ENCODE results near the gene KLRC4. TPM values are rescaled to one million over a fixed set of nuclear protein-coding genes. Genes with fewer than 3 reads are reported as not detected.

The KLRC4 gene
- total and polyA plus RNA-seq, 4 donors, result 0.51 to 0.78 (median 0.56) TPM; not detected in 1

DNA sequence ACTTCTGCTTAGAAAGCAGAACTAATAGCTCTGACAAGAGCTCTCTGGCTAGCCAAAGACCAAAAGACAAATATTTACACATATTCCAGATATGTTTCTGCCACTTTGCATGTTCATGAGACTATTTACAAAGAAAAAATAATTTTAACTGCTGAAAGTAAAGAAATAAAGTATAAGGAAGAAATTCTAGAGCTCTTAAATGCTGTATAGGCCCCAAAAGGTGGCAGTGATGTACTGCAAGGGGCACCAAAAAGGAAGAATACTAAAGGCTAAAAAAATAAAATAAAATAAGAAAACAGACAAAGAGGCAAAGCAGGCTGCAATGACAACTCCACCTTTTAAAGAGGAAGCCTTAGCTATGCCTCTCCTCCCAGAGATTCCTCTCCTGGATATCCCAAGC, 42.7 kb downstream of the KLRC4 start:
- intact Hi-C loops (cut with DNase I), result loop anchor here in 1 of 2 donors (10.0 kb wide), 1 partner anchor 152 kb away; the partner anchor contains the start of gene GABARAPL1
- ATAC-seq (ENCODE audit: low FRiP score) (no peak), DNase-seq (no peak)
- peak overlapping the region in 1 of 2 donors; percentile 80 for H3K27ac ChIP-seq (ENCODE audit: low read depth in 1 of 2, low read length in 2 of 2)
- H3K36me3 ChIP-seq (ENCODE audit: control insufficient read depth in 1 of 2, insufficient read depth in 2 of 2, low read length in 1 of 2), result no peaks in the 10 kb centered on the region
- H3K4me1 ChIP-seq (ENCODE audit: control insufficient read depth in 1 of 2, insufficient read depth in 2 of 2, low read length in 2 of 2), result no peaks in the 10 kb centered on the region
- H3K27me3 ChIP-seq (ENCODE audit: control insufficient read depth in 1 of 2, insufficient read depth in 2 of 2, low read length in 1 of 2), result no peaks in the 10 kb centered on the region
- H3K9me3 ChIP-seq (ENCODE audit: control insufficient read depth, low read length), result no peaks in the 10 kb centered on the region
- H3K4me3 ChIP-seq (ENCODE audit: low read length in 2 of 2), result no peak overlapping the region

DNA sequence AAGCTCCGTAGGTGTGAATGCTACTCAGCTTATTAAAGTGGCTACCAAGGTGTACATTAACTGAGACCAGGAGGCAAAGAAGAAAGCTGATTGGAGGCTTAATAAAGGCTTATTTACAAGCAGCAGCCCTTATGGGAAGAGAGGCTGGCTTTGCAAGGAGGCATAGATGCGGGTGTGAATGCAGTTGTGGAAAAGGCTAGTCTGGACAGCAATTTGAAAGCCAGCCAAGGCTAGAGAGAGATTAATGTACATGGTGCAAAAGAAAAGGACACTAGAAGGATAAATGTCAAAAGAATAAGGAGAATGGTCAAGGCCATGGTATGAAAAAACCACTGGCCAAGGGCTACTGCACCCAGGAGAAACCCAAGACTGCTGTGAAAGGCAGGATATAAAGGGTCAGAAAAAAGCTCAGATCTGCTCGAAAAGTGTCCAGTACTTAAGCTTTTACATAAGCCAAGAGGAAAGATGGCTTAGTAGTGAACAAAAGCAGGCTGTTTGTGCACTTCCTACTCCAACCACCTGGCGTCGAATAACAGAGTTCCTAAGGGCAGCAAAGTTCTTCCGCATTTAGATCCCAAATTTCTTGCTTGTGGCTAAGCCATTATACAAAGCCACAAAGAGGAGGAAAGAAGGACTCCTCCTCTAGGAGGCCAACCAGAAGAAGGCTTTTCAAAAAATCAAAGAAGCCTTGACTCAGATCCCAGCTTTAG, 43.7 kb downstream of the KLRC4 start:
- H3K9me3 ChIP-seq (ENCODE audit: control insufficient read depth, low read length), result no peaks in the 10 kb centered on the region
- intact Hi-C loops (cut with DNase I), result loop anchor here in 1 of 2 donors (10.0 kb wide), 1 partner anchor 151 kb away; the partner anchor contains the start of gene GABARAPL1
- no peaks in the 10 kb centered on the region for H3K4me1 ChIP-seq (ENCODE audit: control insufficient read depth in 1 of 2, insufficient read depth in 2 of 2, low read length in 2 of 2)
- DNase-seq (no peak), ATAC-seq (ENCODE audit: low FRiP score) (no peak)
- no peaks in the 10 kb centered on the region for H3K36me3 ChIP-seq (ENCODE audit: control insufficient read depth in 1 of 2, insufficient read depth in 2 of 2, low read length in 1 of 2)
- H3K27ac ChIP-seq (ENCODE audit: low read depth in 1 of 2, low read length in 2 of 2), result peak overlapping the region; percentile 75 to 80
- 27 to 29% methylated on average over 6 of the region's 6 CpGs for WGBS, 2 donors
- H3K4me3 ChIP-seq (ENCODE audit: low read length in 2 of 2), result peak overlapping the region; percentile 19 to 95
- H3K27me3 ChIP-seq (ENCODE audit: control insufficient read depth in 1 of 2, insufficient read depth in 2 of 2, low read length in 1 of 2), result no peaks in the 10 kb centered on the region

DNA sequence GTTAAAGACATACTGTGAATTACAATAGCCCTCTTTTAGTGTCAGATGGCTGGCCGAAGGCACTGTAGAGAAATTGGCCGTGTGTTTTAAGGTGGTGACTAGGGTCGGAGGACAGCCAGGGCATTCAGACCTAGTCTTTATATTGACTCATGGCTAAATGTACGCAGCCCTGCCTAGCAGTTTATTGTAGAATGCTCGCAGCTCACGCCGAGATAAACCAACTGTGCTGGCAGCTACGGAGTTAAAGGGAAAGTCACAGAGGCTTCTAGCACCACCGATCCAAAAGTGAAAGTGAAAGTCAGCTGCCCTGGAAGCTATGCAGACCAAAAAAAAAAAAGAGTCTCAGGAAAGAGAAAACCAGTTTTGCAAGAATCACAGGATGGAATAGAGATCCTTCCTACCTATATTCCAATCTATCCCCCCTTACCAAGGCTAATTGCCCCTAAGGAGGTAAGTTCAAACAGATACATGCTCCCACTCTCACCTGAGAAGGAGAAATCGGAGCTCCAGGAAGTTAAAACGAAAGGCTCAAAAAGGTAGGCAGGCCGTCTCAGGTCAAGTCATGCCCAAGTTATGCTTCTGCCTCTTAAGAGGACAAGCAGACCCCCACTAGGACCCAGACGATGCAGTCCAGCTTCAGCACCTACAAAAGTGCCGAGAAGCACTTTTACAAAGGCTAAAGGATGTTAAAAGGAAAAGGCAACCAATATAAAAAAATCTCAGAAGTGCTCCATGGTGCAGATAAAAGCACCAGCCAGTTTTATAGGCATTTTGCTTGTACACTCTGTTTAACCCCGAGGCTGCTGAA, 44.5 kb downstream of the KLRC4 start:
- no peaks in the 10 kb centered on the region for H3K27me3 ChIP-seq (ENCODE audit: control insufficient read depth in 1 of 2, insufficient read depth in 2 of 2, low read length in 1 of 2)
- H3K4me3 ChIP-seq (ENCODE audit: low read length in 2 of 2), result peak overlapping the region; percentile 95 to 99
- no peaks in the 10 kb centered on the region for H3K4me1 ChIP-seq (ENCODE audit: control insufficient read depth in 1 of 2, insufficient read depth in 2 of 2, low read length in 2 of 2)
- no peaks in the 10 kb centered on the region for H3K36me3 ChIP-seq (ENCODE audit: control insufficient read depth in 1 of 2, insufficient read depth in 2 of 2, low read length in 1 of 2)
- peak; percentile 91 for ATAC-seq (ENCODE audit: low FRiP score)
- intact Hi-C loops (cut with DNase I), result loop anchor here in 1 of 2 donors (10.0 kb wide), 1 partner anchor 150 kb away; the partner anchor contains the start of gene GABARAPL1
- H3K9me3 ChIP-seq (ENCODE audit: control insufficient read depth, low read length), result no peaks in the 10 kb centered on the region
- peak in 1 of 2 donors; percentile 62 for DNase-seq
- peak overlapping the region; percentile 87 to 95 for H3K27ac ChIP-seq (ENCODE audit: low read depth in 1 of 2, low read length in 2 of 2)
- WGBS, 2 donors, result 0 to 1% methylated on average over 15 of the region's 15 CpGs

DNA sequence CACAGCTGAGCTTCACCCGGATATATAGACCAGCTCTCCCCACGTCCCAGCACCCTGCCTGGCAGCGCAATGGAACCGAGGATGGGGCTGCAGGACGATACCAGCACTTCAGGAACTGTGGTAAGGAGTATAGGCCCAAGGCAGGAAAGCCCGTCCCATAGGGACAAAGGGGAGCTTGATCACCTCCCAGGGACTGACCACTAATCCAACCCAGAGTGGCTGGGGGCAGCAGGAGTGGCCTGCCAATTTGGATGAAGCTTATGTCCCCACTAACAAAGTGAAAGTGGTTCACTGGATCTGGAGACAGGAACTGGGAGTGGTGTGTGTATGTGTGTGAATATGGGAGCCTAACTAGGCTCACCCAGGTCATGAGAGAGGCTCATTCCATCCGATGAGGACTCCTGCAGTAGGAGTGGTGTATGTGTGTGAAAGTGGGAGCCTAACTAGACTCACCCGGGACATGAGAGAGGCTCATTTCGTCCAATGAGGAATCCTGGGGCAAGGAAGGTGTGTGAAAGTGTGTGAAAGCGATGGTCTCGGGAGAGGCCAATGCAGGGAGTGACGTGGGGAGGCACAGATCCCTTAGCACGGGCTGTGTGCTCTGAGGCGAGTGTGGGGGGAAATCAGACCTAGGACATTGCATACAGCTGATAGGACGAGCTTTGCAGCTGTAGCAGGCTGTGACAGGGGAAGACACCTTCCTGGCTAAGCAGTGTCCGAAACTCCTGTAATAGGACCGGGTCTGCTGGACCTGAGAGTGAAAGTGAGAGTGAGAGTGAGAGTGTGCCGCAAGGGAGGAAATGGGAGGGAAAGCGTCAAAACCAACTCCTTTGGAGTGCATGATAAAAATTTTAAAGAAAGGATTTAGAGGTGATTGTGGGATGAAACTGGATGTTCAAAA, 45.4 kb downstream of the KLRC4 start:
- H3K4me1 ChIP-seq (ENCODE audit: control insufficient read depth in 1 of 2, insufficient read depth in 2 of 2, low read length in 2 of 2), result no peaks in the 10 kb centered on the region
- intact Hi-C loops (cut with DNase I), result loop anchor here in 1 of 2 donors (10.0 kb wide), 1 partner anchor 149 kb away; the partner anchor contains the start of gene GABARAPL1
- peak overlapping the region; percentile 95 to 99 for H3K4me3 ChIP-seq (ENCODE audit: low read length in 2 of 2)
- no peaks in the 10 kb centered on the region for H3K36me3 ChIP-seq (ENCODE audit: control insufficient read depth in 1 of 2, insufficient read depth in 2 of 2, low read length in 1 of 2)
- no peaks in the 10 kb centered on the region for H3K27me3 ChIP-seq (ENCODE audit: control insufficient read depth in 1 of 2, insufficient read depth in 2 of 2, low read length in 1 of 2)
- DNase-seq, result peak; percentile 52 to 80
- ATAC-seq (ENCODE audit: low FRiP score), result peak; percentile 88
- WGBS, 2 donors, result 17 to 23% methylated on average over 19 of the region's 19 CpGs
- H3K9me3 ChIP-seq (ENCODE audit: control insufficient read depth, low read length), result no peaks in the 10 kb centered on the region
- peak overlapping the region; percentile 87 to 95 for H3K27ac ChIP-seq (ENCODE audit: low read depth in 1 of 2, low read length in 2 of 2)

DNA sequence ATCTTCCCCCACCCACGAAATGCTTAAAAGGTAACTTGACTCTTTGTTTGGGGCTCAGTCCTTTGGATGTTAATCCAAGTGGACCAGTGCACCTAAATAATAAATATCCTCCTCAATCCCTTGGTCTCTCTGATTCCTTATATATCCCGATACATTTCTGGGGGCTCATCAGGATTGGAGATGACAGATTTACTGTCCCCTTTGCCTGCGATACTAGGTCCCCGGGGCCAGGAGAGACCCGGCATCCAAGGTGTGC, 46.0 kb downstream of the KLRC4 start:
- Histone ChIP-seq H3K4me1 (ENCODE audit: control insufficient read depth in 1 of 2, insufficient read depth in 2 of 2, low read length in 2 of 2) (no peaks in the 10 kb centered on the region), H3K27ac (ENCODE audit: low read depth in 1 of 2, low read length in 2 of 2) (peak overlapping the region in 1 of 2 donors; percentile 95), H3K9me3 (ENCODE audit: control insufficient read depth, low read length) (no peaks in the 10 kb centered on the region), H3K27me3 (ENCODE audit: control insufficient read depth in 1 of 2, insufficient read depth in 2 of 2, low read length in 1 of 2) (no peaks in the 10 kb centered on the region), H3K36me3 (ENCODE audit: control insufficient read depth in 1 of 2, insufficient read depth in 2 of 2, low read length in 1 of 2) (no peaks in the 10 kb centered on the region), H3K4me3 (ENCODE audit: low read length in 2 of 2) (no peak overlapping the region)
- intact Hi-C loops (cut with DNase I), result loop anchor here in 1 of 2 donors (10.0 kb wide), 1 partner anchor 149 kb away; the partner anchor contains the start of gene GABARAPL1
- ATAC-seq (ENCODE audit: low FRiP score), result no peak
- DNase-seq, result no peak
- 81 to 83% methylated on average over 5 of the region's 5 CpGs for WGBS, 2 donors

DNA sequence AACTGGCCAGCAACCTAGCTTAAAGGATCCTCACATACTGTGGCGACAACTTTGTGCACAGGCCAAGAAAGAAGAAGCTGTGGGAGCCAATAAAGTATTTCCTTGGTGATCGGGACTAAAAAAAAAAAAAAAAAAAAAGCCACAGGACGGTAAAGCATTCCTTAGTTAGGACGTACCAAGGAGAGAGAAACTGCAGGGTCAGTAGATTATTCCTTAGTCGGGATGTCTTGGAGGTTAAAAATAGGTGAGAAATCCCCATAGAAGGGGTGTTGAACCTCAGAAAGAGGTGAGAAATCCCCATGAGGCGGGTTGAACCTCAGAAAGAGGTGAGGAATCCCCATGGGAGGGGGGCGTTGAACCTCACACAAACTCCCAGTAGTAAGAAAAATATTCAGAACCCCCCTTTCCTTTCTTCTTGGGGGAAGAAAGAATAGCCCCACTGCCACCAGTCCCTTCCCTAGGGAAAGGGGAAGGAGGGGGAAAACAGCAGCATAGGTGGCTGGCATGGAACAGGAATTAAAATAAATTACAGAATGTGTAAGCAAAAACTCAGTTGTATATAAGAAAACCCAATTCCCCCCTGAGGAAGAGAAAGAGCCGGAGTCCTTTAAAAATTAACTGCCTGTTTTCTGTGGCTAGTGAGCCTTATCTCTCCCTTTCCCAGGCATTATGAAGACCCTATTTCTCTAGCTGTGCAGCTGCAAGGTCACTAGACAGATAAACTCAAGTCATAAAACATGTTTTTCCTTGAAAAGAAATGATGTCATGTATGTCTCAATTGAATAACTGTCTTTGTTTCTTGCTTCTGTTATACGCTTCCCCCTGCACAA, 46.5 kb downstream of the KLRC4 start:
- no peaks in the 10 kb centered on the region for H3K27me3 ChIP-seq (ENCODE audit: control insufficient read depth in 1 of 2, insufficient read depth in 2 of 2, low read length in 1 of 2)
- intact Hi-C loops (cut with DNase I), result loop anchor here in 1 of 2 donors (10.0 kb wide), 1 partner anchor 148 kb away; the partner anchor contains the start of gene GABARAPL1
- H3K4me3 ChIP-seq (ENCODE audit: low read length in 2 of 2), result no peak overlapping the region
- no peaks in the 10 kb centered on the region for H3K9me3 ChIP-seq (ENCODE audit: control insufficient read depth, low read length)
- DNase-seq, result no peak
- no peak overlapping the region for H3K27ac ChIP-seq (ENCODE audit: low read depth in 1 of 2, low read length in 2 of 2)
- 53 to 55% methylated on average over 9 of the region's 9 CpGs for WGBS, 2 donors
- H3K4me1 ChIP-seq (ENCODE audit: control insufficient read depth in 1 of 2, insufficient read depth in 2 of 2, low read length in 2 of 2), result no peaks in the 10 kb centered on the region
- H3K36me3 ChIP-seq (ENCODE audit: control insufficient read depth in 1 of 2, insufficient read depth in 2 of 2, low read length in 1 of 2), result no peaks in the 10 kb centered on the region
- no peak for ATAC-seq (ENCODE audit: low FRiP score)

DNA sequence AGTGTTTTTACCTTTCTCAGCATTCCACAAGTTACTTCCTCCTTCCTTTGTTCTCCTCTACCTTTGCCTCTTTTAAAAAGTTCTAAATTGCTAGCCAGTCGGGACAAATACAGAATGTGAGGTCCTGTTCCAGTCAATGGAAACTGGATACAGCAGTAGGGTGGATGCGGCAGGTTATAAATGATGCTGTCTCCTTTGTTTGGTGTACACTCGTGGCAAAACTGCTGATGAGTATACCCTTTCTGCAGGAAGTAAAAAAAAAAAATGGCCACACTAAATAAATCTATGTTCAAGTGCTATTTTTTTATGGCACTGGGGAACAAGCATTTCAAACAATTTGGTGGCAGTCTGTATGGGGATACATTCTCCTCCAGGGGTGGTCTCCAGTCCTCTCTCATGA, 47.2 kb downstream of the KLRC4 start:
- ATAC-seq (ENCODE audit: low FRiP score) (no peak), DNase-seq (no peak)
- H3K36me3 ChIP-seq (ENCODE audit: control insufficient read depth in 1 of 2, insufficient read depth in 2 of 2, low read length in 1 of 2), result no peaks in the 10 kb centered on the region
- no peaks in the 10 kb centered on the region for H3K4me1 ChIP-seq (ENCODE audit: control insufficient read depth in 1 of 2, insufficient read depth in 2 of 2, low read length in 2 of 2)
- H3K4me3 ChIP-seq (ENCODE audit: low read length in 2 of 2), result no peak overlapping the region
- intact Hi-C loops (cut with DNase I), result loop anchor here in 1 of 2 donors (10.0 kb wide), 1 partner anchor 148 kb away; the partner anchor contains the start of gene GABARAPL1
- H3K27ac ChIP-seq (ENCODE audit: low read depth in 1 of 2, low read length in 2 of 2), result no peak overlapping the region
- 74 to 77% methylated on average over 3 of the region's 3 CpGs for WGBS, 2 donors
- no peaks in the 10 kb centered on the region for H3K9me3 ChIP-seq (ENCODE audit: control insufficient read depth, low read length)
- H3K27me3 ChIP-seq (ENCODE audit: control insufficient read depth in 1 of 2, insufficient read depth in 2 of 2, low read length in 1 of 2), result no peaks in the 10 kb centered on the region

Measured in aorta (tissue), 5 donors.